GM21737 (cell line): ENCODE measurements around the gene CLCNKB.
"Not testable (repeated sequence)": the region's sequence is repeated elsewhere in the genome, so short reads cannot be mapped to it uniquely, and the experiment has no call there.

Experiments
- ATAC-seq: cut with Tn5 transposase; IDR thresholded peaks from one replicate; pipeline ENCODE4 v1.9.1; 2021; ENCODE audit warnings: mild to moderate bottlenecking, moderate library complexity; ENCODE audit not compliant: unreplicated experiment

CLCNKB gene

GRCh38 chr1:16014509-16015482 is 28.8 kb upstream of the CLCNKB start:
- ATAC-seq: no peak

DNA sequence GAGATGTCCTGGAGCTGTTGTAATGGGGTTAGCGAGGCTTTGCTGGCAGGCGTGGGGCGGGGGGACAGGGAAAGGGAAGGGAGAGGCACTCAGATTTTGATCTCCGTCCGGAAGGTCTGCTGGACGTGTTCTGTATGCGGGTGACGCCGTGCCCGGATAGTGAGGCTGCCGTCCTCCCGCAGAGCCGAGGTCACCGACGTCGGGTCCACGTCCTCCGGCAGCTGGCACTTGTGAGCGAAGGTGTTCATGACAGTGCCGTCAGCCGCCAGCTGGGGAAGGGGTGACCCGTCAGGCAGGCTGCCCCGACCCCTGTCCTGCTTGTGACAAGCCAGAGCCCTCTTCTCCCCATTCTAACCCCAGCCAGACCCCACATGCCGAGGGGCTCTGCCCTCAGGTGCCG is 28.1 kb upstream of the CLCNKB start:
- ATAC-seq: no peak

DNA sequence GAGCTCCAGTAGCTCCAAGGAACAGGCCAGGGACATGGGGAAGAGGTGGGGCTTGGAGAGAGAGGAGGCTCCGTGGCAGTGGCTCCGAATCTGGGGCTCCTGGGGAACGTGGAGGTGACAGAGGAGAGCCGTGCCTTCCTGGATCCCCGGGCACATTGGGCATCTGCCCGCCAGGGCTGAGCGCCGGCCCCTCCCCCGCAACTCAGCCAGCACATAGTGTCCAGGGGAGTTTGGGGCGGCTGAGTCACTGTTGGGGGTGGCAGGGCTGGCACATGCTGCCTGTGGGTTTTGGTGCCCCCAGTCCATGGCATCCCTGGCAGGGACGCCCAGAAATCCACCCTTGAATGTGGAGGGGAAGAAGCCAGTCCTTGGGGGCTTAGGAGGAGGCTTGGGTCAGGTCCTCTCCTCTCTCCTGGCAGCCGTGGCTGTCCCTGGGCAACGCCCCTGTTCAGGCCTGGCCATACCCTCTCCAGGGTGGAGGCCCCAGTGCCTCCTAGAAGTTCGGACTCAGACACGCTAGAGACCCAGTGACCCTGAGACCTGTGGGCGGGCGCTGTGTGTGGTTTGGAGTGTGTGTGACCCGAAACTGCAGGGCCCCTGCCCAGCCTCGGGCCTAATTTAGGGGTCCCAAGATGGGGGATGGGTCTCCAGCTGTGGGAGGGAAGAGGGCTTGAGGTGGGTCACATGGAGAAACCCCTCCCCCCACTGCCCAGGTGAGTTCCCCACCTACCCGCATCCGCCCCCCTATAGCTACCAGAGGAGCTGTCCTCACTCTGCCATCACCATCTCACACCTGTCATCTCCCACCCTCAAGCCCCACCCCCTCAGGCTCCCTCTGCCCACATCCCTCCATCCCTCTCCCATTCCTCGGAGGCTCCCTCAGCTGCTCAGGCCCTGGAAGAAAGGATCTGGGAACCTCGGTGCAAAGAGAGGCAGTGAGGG is 27.4 kb upstream of the CLCNKB start:
- ATAC-seq: no peak

DNA sequence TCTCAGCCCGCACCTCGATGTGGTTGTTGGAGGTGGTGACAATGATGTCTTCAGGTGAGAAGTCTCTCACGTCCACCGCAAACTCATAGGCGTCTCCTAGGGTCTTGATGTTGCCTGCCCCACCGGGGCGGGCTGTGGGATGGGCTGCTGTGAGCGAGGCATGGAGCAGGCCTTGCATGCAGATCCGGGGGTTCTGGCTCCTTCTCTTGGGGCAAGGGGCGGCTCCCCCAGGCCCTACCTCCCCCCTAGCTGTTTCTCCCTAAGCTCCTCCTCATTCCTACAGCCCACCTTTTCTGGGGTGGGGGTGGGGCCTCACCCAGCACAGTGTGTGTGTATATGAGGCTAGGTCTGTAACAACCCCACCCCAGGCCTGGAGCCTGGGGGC is 26.5 kb upstream of the CLCNKB start:
- ATAC-seq: no peak

DNA sequence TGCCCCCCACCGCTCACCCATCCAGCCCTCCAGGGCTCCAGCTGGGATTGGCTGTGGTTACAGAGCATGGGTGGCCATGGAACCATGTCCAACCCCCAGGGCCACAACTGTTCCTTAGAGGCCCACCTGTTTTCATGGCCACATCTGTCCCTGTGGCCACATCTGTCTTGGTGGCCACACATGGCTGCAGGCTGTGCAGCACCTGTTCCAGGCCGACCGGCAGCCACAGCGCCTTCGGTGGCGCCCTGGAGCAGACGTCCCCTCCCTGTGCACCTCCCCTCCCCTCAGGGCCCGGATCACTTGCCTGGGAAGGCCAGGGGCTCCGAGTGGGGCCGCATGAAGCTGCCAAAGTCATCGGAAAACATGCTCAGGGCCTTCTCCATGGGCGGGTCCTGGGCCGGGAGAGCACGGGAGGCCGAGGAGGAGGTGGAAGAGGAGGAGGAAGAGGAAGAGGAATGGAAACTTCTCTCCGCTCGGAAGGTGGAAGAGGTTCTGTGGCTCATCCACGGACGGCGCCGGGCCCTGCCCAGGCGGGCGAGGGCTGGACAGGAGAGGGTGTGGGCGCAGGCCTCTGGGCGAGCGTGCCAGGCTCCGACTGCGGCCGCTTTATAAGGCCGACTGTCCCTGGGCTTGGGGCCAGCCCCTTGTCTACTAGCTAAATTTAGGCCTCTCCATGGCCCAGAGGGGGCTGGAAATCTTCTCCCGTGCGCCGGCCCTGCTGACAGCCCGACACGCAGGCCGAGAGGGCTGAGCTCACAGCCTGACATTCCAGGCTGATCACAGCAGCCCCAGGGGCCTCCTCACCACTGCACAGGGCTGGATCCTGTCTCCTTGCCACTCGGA is 25.9 kb upstream of the CLCNKB start, which contains the start of gene HSPB7:
HSPB7 (minus strand) TSS at position 583 of the 843 bp plus-strand sequence; CDS start at position 503, 80 bp downstream.
- ATAC-seq: no peak

DNA sequence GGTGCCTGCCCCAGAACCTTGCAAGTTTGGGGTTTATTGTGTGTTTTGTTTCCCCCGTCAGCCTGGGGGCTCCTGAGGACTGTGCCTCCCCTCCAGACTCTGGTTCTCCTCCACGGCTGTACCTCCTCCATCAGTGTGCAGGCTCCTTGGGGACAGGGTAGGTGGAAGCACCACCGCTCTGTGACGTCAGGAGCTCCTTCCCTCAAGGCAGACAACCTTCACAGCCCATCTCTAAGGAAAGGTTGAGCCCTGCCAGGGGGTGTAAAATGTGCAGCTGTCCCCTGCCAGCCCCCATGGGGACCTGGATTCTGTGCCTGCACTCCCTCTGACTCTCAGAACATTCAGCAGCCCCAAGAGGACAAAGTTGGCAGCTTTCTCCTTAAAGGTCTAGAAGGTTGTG is 25.3 kb upstream of the CLCNKB start:
- ATAC-seq: no peak

DNA sequence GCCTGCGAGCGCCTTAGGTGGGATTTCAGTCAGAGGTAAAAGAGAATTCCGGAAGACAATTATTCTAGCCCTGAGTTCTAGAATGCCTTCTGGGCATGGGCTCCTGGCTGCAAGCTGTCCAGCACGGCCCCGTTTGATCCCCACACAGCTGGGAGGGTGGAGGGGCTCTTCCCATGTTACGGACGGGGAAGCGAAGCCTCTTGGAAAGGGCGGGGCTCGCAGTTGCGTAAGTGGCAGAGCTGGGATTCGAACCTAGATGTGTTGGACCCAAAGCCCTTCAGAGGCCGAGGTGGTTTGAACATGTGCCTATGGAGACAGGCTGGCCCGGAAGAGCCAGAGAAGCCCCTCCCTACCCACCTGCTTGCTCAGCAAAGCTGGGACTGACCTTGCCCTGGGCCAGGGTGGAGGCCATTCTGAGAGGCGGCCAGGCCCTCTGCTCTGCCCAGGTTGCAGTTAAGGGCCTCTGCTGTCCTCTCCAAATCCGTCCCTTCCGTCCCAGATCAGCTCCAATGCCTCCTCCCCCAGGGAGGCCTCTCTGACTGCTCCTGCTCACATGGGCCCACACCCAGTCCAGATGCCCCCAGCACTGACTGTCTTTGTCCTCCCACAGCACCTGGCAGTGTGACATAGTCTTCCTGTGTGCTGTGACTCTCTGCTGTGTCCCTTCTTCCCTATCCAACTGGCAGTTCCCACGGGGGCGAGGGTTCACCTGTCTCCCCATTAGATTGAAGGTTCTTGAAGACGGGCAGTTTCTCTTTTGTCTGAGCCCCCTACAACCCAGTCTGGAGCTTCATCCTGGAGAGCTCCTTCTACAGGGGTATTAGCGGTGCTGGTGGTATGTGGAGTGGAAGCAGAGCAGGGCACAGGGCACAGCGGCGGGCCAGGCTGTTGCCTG is 24.6 kb upstream of the CLCNKB start:
- ATAC-seq: no peak

DNA sequence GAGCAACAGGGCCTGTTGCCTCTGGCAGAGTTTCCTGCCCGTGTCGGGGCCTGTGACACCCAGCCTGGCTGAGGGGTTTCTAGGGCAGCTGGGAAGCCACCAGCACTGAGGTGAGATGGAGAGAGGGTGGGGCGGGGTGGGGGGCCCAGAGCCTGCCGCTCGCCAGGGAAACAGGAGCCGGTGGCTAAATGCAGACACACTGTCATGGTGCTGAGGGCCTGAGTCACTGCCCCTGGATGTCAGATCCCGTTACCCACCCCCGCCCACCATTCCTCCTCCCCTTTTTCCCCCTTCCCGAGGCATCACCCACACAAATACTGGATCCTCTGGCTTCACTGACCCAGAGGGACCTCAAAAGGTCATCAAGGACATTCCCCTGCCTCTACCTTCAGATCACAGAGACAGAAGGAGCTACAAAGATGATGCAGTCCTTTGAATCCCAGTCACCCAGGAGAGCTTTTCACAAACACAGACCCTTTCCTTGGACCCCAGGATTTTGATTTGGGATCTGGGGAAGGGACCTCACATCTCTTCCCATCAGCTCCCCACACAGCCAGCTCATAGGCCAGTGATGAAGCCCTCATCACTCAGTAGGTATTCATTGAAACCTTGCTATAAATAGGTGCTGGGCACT is 23.8 kb upstream of the CLCNKB start:
- ATAC-seq: no peak

- no peak for ATAC-seq
Observed at GRCh38 chr1:16020325-16020724, 23.3 kb upstream of the CLCNKB start.

DNA sequence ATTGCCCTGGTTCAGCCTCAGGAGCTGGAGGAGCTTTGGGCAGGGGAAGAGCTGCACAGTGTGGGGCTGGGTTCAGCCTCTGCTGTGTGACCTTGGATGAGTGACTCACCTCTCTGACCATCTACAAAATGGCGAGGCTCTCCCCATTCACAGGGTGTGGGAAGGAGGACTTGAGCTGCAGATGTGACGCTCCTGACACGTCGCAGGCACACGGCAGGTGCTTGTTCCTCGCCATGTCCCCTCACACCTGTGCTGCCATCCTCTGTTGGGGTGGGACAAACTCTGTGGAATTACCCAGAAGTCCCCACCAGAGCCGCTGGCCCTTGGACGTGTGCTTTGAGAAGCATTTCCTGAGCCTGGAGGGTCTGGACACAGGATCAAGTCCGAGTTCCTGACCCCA is 22.7 kb upstream of the CLCNKB start:
- ATAC-seq: not testable (repeated sequence)

DNA sequence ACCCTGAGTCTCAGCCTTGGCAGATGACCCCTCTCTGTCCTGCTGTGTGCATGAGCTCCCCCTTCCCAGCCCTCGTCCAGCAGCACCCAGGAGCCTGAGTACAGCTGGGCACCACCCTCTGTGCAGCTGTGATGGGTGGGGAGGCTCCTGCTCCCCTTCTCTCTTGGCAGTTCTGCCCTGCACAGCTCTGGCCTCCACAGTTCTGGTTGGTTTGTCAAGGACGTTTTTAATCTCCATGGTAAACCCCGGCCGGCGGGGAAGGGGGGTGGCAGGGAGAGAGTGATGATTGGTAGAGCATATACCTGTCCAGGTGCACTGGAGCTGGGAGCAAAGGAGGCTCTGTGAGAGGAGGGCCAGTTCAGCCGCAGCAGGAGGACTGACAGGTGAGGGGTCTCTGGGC is 21.9 kb upstream of the CLCNKB start, which contains the start of gene CLCNKA:
CLCNKA (plus strand) TSS at position 356 of the 400 bp plus-strand sequence. CDS start 584 bp downstream, outside the sequence.
- no peak for ATAC-seq

DNA sequence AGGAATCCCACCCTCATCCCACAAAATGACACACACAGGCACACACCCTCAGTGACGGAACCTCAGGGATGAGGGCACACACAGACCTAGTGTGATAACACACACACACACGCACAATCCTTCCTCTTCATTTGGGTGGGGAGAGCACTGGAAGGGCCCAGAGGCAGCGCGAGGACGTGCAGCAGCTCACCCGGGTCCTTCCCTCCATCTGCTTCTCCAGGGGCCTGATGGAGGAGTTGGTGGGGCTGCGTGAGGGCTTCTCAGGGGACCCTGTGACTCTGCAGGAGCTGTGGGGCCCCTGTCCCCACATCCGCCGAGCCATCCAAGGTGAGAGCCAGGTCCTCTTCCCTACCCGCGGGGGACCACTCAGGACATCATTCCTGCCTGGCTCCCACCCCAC is 21.2 kb upstream of the CLCNKB start:
- no peak for ATAC-seq

GRCh38 chr1:16023050-16023653 is 20.4 kb upstream of the CLCNKB start:
- ATAC-seq: no peak

DNA sequence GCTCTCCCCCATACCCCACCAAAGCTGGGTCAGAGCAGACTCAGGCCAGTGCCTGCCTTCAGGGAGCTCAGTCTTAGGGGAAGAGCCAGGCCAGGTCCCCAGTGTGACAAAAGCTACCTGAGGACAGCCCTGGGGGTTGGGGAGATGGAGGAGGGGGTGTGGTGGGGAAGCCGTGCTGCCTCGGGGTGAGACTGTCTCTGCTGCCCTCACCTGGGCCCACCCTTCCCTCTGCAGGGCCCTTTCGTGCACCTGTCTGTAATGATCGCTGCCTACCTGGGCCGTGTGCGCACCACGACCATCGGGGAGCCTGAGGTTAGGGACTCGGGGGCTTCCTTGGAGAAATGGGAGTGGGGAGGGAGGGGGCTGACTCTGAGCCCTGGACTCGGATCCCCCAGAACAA is 17.3 kb upstream of the CLCNKB start:
- not testable (repeated sequence) for ATAC-seq

DNA sequence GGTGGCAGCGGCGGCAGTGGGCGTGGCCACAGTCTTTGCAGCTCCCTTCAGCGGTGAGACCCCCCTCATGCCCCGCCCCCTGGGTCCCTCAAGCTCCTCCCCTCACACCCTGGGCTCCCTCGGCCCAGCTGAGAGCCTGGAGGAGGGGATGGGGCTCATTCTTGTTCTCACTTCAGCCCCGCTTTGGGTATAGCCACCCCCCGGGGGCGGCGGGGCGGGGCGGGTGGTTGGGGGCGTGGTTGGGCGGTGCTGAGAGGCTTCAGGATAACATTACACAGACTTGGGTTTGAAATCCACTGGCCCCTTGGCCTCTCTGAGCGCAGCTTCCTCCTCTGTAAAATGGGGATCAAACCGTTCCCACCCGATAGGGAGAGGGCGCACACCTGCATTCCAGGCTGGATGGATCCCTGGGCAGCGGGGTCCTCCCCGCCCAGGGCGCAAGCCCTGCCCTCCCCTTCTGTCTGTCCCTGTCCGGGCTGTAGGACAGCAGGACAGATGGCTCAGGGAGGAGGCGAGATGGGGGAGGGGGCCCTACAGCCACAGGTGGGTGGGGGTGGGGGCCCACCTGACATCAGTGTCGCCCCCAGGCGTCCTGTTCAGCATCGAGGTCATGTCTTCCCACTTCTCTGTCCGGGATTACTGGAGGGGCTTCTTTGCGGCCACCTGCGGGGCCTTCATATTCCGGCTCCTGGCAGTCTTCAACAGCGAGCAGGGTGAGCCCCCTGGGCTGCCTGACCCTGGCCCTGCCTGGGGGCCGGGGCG is 16.7 kb upstream of the CLCNKB start:
- ATAC-seq: no peak

- ATAC-seq: no peak
Observed at GRCh38 chr1:16028237-16029002, 15.2 kb upstream of the CLCNKB start.

DNA sequence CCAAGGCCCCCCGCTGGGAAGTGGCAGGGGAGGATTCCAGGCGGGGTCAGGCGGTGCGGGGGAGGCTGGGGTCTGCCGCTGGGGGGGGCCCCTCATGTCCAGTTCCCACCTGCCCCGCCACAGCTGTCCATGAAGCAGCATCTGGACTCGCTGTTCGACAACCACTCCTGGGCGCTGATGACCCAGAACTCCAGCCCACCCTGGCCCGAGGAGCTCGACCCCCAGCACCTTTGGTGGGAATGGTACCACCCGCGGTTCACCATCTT is 14.6 kb upstream of the CLCNKB start:
- ATAC-seq: not testable (repeated sequence)
